HG02588 (cell line): Measurements from ENCODE around the gene HSD17B12.
"Not testable (repeated sequence)": the region's sequence is repeated elsewhere in the genome, so short reads cannot be mapped to it uniquely, and the experiment has no call there.

Source experiments
- ATAC-seq: cut with Tn5 transposase; IDR thresholded peaks from one replicate; pipeline ENCODE4 v1.9.1; 2021; ENCODE audit warnings: mild to moderate bottlenecking, moderate library complexity; ENCODE audit not compliant: unreplicated experiment

The HSD17B12 gene

GRCh38 chr11:43680521-43681400 is at the start of gene HSD17B12:
Gene HSD17B12, plus strand, starts transcription at chr11:43680738. Its CDS starts 90 bp downstream, at chr11:43680828.
- peak; percentile 97 for ATAC-seq

- no peak for ATAC-seq
Measured at GRCh38 chr11:43631732-43632131, 48.8 kb upstream of the HSD17B12 start.

DNA sequence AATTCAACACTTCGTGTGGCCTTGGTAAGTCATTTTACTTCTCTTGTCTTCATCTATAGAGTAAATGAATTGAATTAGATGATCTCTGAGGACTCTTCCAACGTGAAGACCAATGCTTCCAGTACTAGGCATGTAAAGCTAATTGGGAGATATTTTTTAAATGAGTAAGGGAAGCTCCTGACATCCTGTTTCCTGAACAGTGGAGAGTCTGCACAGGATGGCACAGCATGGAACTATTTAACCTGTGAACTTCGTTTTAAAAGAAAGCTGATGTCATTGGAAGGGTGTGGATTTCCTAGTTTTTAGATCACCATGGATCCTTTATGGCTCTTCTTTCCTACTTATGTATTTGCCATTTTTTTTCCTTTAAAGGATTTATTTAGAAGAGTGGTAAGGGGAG is 48.4 kb upstream of the HSD17B12 start:
- ATAC-seq = no peak

GRCh38 chr11:43638717-43639116 is 41.8 kb upstream of the HSD17B12 start:
- ATAC-seq = no peak

GRCh38 chr11:43639224-43639623 is 41.3 kb upstream of the HSD17B12 start:
- no peak for ATAC-seq

DNA sequence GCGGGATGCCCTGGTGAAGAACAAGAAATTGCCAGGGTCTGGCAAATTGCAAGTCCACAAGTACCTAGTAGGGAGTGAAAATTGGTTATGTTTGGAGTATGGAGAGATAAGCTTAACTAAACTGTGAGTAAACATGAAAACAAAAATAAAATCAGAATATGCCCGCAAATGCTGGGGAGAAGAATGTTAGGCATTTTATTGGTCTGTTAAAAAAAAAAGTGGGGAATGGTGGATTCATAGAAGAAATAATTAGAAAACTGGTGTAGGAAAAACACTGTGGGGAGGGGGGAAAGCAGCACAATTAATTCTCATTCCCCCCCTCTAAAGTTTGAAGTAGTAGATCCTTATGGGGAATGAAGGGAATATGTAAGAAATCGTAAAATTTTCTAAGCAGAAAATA is 40.6 kb upstream of the HSD17B12 start:
- no peak for ATAC-seq

DNA sequence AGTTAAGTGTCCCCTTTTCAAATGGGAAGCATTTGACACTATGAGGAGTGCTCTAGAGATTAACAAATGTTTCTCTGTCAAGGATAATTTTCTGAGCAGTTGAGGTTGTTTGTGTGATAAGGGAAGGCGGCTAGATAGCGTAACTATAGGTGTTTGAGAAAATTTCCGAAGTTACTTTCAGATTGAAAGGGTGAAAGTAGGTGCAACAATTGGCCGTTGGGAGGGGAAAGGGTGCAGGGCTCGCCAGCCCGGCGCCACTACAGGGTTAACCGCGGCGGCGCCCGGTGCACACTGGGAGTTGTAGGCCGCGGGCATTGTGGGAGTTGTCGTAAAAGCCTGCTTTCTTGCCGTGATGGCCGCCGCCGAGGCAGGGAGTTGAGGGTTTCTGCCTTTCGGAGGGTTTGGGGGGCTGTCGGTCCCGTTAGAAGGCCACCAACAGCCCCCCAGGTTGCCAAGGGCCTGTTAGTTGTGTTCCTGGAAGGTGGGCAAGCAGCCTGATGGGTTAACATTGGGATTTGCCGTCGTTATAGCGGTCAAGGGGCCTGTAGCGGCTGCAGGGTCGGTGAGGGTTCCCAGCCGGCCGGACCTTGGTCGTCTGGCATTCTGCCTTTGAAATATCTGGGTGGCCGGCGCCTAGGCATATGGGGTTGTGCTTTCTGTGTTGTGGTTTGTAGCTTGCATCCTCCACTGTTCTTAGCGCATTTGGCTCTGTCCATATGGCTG is 36.5 kb upstream of the HSD17B12 start:
- peak; percentile 100 for ATAC-seq

DNA sequence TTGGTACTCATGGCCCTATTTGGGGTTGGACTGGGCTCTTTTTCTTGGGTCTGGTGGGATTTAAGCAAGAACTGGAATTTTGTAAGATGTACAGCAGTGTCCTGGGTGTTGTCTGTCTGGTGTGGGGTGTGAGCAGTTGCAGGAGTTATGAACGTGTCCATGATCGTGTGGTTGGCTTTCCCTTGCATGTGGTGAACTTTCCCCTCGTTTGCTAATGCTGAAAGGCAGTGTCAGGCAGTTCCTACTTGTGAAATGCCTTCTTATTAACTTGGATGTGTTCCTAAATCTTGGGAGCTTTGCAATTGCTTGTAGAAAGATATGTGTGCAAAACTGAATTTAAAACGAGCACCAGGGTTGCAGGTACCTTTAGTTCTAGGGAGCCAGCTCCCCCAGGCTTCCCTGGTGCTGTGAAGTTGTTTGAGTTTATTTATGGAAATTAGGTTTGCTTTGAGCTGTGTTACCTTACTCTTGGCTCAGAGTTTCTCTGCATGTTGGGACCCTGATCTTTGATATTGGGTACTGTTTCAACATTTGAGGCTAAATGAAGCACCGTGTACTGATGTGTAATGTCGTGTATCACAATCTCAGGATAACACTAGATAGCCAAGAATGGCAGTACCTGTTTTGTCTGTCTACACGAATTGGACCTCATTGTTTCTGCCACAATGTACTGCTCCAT is 35.8 kb upstream of the HSD17B12 start:
- ATAC-seq = no peak

- no peak for ATAC-seq
Measured at GRCh38 chr11:43646767-43647166, 33.8 kb upstream of the HSD17B12 start.

- no peak for ATAC-seq
Measured at GRCh38 chr11:43648888-43649287, 31.6 kb upstream of the HSD17B12 start.

DNA sequence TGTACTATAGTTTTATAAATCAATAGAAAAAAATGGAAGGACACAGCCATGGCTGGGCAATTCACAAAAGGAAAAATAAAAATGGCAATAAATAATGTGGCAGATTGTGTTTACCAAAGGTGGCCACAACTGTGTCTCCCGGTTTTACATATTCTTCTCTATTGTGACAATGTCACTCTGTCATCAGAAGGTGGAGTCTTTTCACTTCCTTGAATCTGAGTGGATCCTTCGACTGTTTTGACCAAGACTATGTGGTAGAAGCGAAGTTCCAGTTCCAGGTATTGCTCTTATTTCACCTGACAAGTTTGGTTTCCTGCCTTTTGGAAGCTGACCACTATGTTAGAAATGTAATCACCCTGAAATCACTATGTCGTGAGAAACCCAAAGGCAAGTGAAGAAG is 31.0 kb upstream of the HSD17B12 start:
- ATAC-seq = no peak

- ATAC-seq = no peak
Measured at GRCh38 chr11:43649921-43650320, 30.6 kb upstream of the HSD17B12 start.

- ATAC-seq = not testable (repeated sequence)
Measured at GRCh38 chr11:43663018-43663417, 17.5 kb upstream of the HSD17B12 start.

DNA sequence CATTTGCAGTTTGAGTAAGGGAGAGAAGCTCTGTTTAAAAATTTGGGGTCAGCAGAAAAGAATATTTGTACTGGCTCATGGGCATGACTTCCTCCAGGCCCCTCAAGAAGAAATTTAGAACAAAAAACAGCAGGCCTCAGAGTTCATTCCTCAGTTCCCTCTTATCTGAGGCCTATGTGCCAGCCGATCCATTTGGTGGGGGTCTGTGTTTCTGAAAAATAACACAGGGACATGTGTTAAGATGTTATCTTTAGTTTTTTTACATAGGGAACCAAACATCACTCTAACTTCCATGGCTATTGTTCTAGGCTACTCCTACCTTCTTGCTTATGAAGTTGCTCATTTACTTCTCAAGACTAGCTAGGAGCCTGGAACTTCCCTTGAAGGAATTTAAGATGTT is 16.2 kb upstream of the HSD17B12 start:
- ATAC-seq = no peak

- ATAC-seq = not testable (repeated sequence)
Measured at GRCh38 chr11:43671284-43671683, 9.3 kb upstream of the HSD17B12 start.

DNA sequence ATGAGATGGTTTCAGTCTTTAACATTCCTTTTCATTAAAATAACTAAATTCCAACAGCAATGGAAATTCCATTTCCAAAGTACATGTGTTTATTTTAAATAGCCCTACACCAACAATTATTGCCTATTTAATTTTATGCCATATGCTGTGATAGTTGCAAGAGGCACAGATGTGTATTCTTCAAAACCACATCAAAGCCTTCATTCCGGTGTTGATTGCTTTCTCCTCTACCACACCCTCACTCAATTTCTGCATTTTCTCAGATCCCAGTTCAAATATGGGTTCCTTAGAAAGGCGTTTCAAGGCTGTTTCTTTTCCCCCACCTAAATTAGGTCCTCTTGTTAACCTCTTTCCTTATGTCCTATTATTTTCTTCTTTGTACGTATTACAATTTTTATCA is 6.0 kb upstream of the HSD17B12 start:
- ATAC-seq = no peak

GRCh38 chr11:43676933-43677332 is 3.6 kb upstream of the HSD17B12 start:
- no peak for ATAC-seq

- no peak for ATAC-seq
Measured at GRCh38 chr11:43681401-43681942, 934 bp downstream of the HSD17B12 start.

GRCh38 chr11:43682081-43682480 is 1.5 kb downstream of the HSD17B12 start:
- not testable (repeated sequence) for ATAC-seq

DNA sequence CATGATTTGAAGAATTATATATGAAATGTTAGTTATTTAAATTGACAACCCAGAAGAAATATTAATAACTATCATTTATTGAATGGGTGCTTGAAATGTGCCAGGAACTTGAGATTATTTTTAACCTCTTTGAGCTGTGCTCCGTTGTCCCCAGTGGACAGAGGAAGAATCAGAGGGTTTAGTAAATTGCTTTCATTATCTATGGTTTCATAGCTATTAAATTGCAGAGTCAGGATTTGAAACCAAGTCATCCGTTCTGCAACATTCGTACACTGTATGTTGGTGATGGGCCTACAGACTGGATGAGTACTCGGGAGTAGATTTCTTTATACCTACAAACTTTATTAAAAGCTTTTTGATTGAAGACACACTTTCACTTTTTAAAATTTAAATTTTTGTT is 4.9 kb downstream of the HSD17B12 start:
- no peak for ATAC-seq

DNA sequence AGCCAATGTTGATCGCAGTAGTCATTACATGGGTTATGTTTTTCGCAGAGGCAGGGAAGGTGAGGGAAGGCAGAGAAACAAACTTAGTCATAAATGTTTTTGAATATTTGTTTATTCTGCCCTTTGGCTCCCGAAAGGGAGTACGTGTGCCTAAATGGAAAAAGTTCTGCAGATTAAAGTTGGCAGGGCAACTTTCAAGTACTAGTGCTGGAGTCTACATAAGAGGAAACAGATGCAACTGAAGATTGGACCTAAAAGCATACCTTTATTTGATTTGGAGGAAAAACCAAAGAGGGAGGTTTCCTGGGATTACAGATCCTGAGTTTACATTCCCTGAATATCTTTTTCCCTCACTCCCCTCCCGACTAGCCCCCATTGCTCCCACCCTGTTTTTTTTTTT is 5.7 kb downstream of the HSD17B12 start:
- ATAC-seq = no peak
